Measurements from ENCODE around the gene PI4K2B.
"Not testable (repeated sequence)": the region's sequence is repeated elsewhere in the genome, so short reads cannot be mapped to it uniquely, and the experiment has no call there.

Gene PI4K2B

DNA sequence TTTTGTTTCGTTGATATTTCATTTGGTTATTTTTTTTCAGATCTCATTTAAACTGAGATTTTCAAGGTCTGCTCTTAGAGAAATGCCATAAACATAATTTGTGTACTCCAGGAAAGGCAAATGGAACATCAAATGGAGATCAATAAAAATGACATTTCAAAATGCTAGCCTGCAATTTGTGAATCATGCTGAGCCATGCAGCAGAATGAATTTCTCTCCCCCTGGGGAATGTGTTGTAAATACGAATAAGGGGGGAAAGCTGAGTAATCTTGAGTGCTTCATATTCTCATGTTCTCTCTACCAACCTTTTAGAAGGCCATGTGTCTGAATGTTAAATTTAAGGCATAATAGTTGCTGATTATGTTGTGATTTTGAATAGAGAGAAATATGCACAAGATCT lies 86.5 kb downstream of the PI4K2B start:
- TF ChIP-seq, protein P1, sequence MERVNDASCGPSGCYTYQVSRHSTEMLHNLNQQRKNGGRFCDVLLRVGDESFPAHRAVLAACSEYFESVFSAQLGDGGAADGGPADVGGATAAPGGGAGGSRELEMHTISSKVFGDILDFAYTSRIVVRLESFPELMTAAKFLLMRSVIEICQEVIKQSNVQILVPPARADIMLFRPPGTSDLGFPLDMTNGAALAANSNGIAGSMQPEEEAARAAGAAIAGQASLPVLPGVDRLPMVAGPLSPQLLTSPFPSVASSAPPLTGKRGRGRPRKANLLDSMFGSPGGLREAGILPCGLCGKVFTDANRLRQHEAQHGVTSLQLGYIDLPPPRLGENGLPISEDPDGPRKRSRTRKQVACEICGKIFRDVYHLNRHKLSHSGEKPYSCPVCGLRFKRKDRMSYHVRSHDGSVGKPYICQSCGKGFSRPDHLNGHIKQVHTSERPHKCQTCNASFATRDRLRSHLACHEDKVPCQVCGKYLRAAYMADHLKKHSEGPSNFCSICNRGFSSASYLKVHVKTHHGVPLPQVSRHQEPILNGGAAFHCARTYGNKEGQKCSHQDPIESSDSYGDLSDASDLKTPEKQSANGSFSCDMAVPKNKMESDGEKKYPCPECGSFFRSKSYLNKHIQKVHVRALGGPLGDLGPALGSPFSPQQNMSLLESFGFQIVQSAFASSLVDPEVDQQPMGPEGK (CRISPR knock-in tag; IDR thresholded peaks at IDR 0.05; ENCODE audit: borderline replicate concordance), result no peak
- no peak for TF ChIP-seq GLIS3 (CRISPR knock-in tag; IDR thresholded peaks at IDR 0.05)
- TF ChIP-seq, protein P2, sequence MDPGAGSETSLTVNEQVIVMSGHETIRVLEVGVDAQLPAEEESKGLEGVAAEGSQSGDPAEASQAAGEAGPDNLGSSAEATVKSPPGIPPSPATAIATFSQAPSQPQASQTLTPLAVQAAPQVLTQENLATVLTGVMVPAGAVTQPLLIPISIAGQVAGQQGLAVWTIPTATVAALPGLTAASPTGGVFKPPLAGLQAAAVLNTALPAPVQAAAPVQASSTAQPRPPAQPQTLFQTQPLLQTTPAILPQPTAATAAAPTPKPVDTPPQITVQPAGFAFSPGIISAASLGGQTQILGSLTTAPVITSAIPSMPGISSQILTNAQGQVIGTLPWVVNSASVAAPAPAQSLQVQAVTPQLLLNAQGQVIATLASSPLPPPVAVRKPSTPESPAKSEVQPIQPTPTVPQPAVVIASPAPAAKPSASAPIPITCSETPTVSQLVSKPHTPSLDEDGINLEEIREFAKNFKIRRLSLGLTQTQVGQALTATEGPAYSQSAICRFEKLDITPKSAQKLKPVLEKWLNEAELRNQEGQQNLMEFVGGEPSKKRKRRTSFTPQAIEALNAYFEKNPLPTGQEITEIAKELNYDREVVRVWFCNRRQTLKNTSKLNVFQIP (CRISPR knock-in tag; IDR thresholded peaks at IDR 0.05; ENCODE audit: borderline replicate concordance, low read depth), result no peak
- no peak for ATAC-seq

DNA sequence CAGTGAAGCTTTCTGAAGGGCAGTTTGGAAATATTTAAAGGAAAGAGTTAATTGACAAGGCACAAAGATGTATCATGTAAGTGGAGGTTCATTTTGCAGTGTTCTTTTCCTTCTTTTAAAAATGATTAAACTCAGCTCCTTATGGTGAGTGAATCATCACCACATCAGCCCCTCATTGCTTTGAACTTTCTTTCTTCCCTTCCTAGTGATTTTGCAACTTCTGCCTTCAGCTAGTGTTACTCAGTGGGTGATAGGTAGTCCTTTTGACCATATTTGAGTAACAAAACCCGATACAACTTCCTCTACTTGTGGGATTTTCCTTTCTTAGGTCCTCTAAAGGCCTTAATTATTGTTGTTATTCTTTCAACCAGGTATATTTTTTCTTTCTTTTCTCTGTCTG lies 86.9 kb downstream of the PI4K2B start:
- TF ChIP-seq ZC3H10 (CRISPR knock-in tag; IDR thresholded peaks at IDR 0.05), result no peak
- no peak for TF ChIP-seq SNAI2 (CRISPR knock-in tag; IDR thresholded peaks at IDR 0.05)
- TF ChIP-seq PPARA (CRISPR knock-in tag; IDR thresholded peaks at IDR 0.05; ENCODE audit: borderline replicate concordance), result no peak
- peak; percentile 39; the same call in 2 of the 3 replicates for ATAC-seq

DNA sequence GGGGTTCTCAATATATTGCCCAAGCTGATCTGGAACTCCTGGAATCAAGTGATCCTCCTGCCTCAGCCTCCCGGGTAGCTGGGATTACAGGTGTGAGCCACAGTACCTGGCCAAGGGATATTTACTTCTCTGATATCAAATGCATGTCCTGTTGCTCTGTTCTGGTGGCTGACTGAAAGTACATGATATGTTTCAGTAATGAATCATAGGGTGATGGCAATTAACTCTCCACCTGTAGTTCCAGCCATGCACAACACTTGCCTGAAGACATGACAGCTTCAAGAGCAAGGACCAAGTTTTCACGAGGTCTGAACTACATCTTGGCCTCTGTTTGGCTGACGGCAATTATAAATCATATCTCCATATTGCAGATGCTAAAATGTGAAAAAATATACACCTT lies 87.9 kb downstream of the PI4K2B start:
- no peak for ATAC-seq
- no peak for TF ChIP-seq RARB (CRISPR knock-in tag; IDR thresholded peaks at IDR 0.05)
- TF ChIP-seq TCF4 (CRISPR knock-in tag; IDR thresholded peaks at IDR 0.05; ENCODE audit: borderline replicate concordance), result no peak
- no peak for TF ChIP-seq ZFP30 (CRISPR knock-in tag; IDR thresholded peaks at IDR 0.05)
- no peak for TF ChIP-seq ISL1 (CRISPR knock-in tag; IDR thresholded peaks at IDR 0.05)
- TF ChIP-seq OSR1 (CRISPR knock-in tag; IDR thresholded peaks at IDR 0.05), result no peak
- no peak for TF ChIP-seq TOX (CRISPR knock-in tag; IDR thresholded peaks at IDR 0.05; ENCODE audit: borderline replicate concordance)
- TF ChIP-seq ESRRG (CRISPR knock-in tag; IDR thresholded peaks at IDR 0.05), result no peak
- TF ChIP-seq ZNF8 (CRISPR knock-in tag; IDR thresholded peaks at IDR 0.05), result no peak
- TF ChIP-seq, protein P2 (CRISPR knock-in tag; IDR thresholded peaks at IDR 0.05; ENCODE audit: borderline replicate concordance, low read depth), result no peak
- TF ChIP-seq, protein P3, sequence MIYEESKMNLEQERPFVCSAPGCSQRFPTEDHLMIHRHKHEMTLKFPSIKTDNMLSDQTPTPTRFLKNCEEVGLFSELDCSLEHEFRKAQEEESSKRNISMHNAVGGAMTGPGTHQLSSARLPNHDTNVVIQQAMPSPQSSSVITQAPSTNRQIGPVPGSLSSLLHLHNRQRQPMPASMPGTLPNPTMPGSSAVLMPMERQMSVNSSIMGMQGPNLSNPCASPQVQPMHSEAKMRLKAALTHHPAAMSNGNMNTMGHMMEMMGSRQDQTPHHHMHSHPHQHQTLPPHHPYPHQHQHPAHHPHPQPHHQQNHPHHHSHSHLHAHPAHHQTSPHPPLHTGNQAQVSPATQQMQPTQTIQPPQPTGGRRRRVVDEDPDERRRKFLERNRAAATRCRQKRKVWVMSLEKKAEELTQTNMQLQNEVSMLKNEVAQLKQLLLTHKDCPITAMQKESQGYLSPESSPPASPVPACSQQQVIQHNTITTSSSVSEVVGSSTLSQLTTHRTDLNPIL (CRISPR knock-in tag; IDR thresholded peaks at IDR 0.05; ENCODE audit: low read depth), result no peak
- TF ChIP-seq ZNF70 (CRISPR knock-in tag; IDR thresholded peaks at IDR 0.05), result no peak
- TF ChIP-seq, protein P4, sequence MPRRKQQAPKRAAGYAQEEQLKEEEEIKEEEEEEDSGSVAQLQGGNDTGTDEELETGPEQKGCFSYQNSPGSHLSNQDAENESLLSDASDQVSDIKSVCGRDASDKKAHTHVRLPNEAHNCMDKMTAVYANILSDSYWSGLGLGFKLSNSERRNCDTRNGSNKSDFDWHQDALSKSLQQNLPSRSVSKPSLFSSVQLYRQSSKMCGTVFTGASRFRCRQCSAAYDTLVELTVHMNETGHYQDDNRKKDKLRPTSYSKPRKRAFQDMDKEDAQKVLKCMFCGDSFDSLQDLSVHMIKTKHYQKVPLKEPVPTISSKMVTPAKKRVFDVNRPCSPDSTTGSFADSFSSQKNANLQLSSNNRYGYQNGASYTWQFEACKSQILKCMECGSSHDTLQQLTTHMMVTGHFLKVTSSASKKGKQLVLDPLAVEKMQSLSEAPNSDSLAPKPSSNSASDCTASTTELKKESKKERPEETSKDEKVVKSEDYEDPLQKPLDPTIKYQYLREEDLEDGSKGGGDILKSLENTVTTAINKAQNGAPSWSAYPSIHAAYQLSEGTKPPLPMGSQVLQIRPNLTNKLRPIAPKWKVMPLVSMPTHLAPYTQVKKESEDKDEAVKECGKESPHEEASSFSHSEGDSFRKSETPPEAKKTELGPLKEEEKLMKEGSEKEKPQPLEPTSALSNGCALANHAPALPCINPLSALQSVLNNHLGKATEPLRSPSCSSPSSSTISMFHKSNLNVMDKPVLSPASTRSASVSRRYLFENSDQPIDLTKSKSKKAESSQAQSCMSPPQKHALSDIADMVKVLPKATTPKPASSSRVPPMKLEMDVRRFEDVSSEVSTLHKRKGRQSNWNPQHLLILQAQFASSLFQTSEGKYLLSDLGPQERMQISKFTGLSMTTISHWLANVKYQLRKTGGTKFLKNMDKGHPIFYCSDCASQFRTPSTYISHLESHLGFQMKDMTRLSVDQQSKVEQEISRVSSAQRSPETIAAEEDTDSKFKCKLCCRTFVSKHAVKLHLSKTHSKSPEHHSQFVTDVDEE (CRISPR knock-in tag; IDR thresholded peaks at IDR 0.05), result no peak
- no peak for TF ChIP-seq CSDC2 (CRISPR knock-in tag; IDR thresholded peaks at IDR 0.05)
- no peak for TF ChIP-seq ZNF565 (CRISPR knock-in tag; conservative IDR thresholded peaks at IDR 0.05; ENCODE audit: low read depth)
- no peak for TF ChIP-seq ZC3H10 (CRISPR knock-in tag; IDR thresholded peaks at IDR 0.05)
- TF ChIP-seq GLIS3 (CRISPR knock-in tag; IDR thresholded peaks at IDR 0.05), result no peak
- no peak for TF ChIP-seq PPARA (CRISPR knock-in tag; IDR thresholded peaks at IDR 0.05; ENCODE audit: borderline replicate concordance)
- TF ChIP-seq BACH2 (CRISPR knock-in tag; IDR thresholded peaks at IDR 0.05; ENCODE audit: borderline replicate concordance), result no peak
- no peak for TF ChIP-seq ARNTL (CRISPR knock-in tag; IDR thresholded peaks at IDR 0.05; ENCODE audit: borderline replicate concordance, low read depth)
- TF ChIP-seq, protein P5, sequence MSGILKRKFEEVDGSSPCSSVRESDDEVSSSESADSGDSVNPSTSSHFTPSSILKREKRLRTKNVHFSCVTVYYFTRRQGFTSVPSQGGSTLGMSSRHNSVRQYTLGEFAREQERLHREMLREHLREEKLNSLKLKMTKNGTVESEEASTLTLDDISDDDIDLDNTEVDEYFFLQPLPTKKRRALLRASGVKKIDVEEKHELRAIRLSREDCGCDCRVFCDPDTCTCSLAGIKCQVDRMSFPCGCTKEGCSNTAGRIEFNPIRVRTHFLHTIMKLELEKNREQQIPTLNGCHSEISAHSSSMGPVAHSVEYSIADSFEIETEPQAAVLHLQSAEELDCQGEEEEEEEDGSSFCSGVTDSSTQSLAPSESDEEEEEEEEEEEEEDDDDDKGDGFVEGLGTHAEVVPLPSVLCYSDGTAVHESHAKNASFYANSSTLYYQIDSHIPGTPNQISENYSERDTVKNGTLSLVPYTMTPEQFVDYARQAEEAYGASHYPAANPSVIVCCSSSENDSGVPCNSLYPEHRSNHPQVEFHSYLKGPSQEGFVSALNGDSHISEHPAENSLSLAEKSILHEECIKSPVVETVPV (CRISPR knock-in tag; IDR thresholded peaks at IDR 0.05), result no peak

DNA sequence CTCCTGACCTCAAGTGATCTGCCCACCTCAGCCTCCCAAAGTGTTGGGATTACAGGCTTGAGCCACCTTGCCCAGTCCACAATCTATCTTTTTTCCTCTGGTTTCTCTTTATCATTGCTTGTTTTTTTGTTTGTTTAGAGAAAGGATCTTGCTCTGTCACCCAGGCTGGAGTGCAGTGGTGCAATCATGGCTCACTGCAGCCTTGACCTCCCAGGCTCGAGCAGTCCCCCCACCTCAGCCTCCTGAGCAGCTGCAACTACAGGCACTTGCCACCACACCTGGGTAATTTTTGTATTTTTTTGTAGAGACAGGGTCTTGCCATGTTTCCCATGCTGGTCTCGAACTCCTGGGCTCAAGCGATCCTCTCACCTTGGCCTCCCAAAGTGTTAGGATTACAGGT lies 94.6 kb downstream of the PI4K2B start:
- not testable (repeated sequence) for ATAC-seq
